Upper lobe of right lung (tissue), 1 donor: ENCODE measurements around the gene NEDD8. TPM values are rescaled to one million over a fixed set of nuclear protein-coding genes. Genes with fewer than 3 reads are reported as not detected.

Source experiments
- ATAC-seq: fragments of 200-7000 bp; cut with Tn5 transposase; one replicate; pipeline ENCODE4 v1.9.1; 2020; ENCODE audit warnings: mild to moderate bottlenecking, moderate library complexity
- DNase-seq: peaks from one replicate; pipeline ENCODE4 v3.0.0-alpha.2; 2020
- H3K27ac ChIP-seq: fragments of 200-600 bp; one replicate; pipeline ENCODE4 v1.8.0; 2022
- H3K27me3 ChIP-seq: fragments of 200-600 bp; one replicate; pipeline ENCODE4 v1.8.0; 2022; ENCODE audit warnings: mild to moderate bottlenecking
- H3K36me3 ChIP-seq: fragments of 200-600 bp; one replicate; pipeline ENCODE4 v1.8.0; 2022
- H3K4me1 ChIP-seq: fragments of 200-600 bp; one replicate; pipeline ENCODE4 v1.8.0; 2022
- H3K4me3 ChIP-seq: fragments of 200-600 bp; one replicate; pipeline ENCODE4 v1.8.0; 2022; ENCODE audit warnings: mild to moderate bottlenecking
- H3K9me3 ChIP-seq: fragments of 200-600 bp; one replicate; pipeline ENCODE4 v1.8.0; 2022
- intact Hi-C: fragments of 100-400 bp; cut with DNase I; formaldehyde crosslinking; loops from one replicate; pipeline ENCODE4 v1.11.0; 2022
- total RNA-seq: library from RNA; stranded (reverse); fragmentation: NEBNext Ultra II Directional; extraction: Animal tissue kit (Norgen Biotek cat#: 25700); gene quantifications from one replicate; pipeline ENCODE4 v1.2.1, GENCODE V29; 2021
- TF ChIP-seq, protein P1 (sequence below): fragments of 200-600 bp; IDR thresholded peaks from one replicate; pipeline ENCODE4 v1.8.0; 2022; ENCODE audit warnings: antibody characterized with exemption
- donor health status: DM: no; HTN: yes; CAD: no; lungs with severe emphysema.

Gene NEDD8
- total RNA-seq, 1 donor from 2014 or later, result 142 TPM

DNA sequence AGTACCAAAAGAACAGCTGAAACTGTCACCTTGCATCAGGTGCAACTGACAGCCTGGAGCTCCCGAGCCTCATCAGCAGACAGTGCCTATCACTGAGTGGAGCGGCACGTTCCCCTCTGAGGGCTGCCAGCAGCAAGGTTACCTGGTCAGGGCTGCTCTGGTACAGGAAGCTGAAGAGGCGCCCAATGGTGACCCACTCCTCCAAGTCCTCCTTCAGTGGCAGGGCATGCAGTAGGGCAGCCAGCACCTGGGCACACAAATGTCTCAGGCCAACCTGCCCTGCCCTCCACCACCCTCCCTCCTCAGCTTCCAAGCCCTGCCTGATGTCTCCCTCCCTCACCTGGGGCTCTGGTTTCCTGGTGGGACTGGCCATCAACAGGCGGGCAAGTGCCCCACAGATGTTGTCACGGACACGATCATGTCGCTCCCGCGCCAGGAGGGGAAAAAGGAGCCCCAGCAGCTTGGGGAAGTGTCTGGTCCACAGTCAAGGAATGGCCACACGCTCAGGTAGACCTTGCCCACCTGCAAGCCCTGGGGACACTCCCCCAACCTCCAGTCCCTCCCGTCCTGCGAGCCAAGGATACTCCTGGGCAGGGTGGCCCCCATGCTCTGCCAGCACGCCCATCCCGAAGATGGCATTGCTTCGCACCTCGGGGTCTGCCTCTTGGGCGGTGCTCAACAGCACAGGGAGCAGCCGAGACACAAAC lies 50.6 kb downstream of the NEDD8 start:
- DNase-seq (no peak), ATAC-seq (no peak)
- H3K4me3 ChIP-seq, result no peak overlapping the region
- intact Hi-C loops, result no loop called here
- H3K27ac ChIP-seq, result no peak overlapping the region
- H3K9me3 ChIP-seq, result no peaks in the 10 kb centered on the region
- H3K27me3 ChIP-seq, result no peaks in the 10 kb centered on the region
- H3K36me3 ChIP-seq, result peaks cover 100% of the 10 kb centered on the region
- H3K4me1 ChIP-seq, result no peaks in the 10 kb centered on the region
- TF ChIP-seq, protein P1, sequence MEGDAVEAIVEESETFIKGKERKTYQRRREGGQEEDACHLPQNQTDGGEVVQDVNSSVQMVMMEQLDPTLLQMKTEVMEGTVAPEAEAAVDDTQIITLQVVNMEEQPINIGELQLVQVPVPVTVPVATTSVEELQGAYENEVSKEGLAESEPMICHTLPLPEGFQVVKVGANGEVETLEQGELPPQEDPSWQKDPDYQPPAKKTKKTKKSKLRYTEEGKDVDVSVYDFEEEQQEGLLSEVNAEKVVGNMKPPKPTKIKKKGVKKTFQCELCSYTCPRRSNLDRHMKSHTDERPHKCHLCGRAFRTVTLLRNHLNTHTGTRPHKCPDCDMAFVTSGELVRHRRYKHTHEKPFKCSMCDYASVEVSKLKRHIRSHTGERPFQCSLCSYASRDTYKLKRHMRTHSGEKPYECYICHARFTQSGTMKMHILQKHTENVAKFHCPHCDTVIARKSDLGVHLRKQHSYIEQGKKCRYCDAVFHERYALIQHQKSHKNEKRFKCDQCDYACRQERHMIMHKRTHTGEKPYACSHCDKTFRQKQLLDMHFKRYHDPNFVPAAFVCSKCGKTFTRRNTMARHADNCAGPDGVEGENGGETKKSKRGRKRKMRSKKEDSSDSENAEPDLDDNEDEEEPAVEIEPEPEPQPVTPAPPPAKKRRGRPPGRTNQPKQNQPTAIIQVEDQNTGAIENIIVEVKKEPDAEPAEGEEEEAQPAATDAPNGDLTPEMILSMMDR, result no peak

DNA sequence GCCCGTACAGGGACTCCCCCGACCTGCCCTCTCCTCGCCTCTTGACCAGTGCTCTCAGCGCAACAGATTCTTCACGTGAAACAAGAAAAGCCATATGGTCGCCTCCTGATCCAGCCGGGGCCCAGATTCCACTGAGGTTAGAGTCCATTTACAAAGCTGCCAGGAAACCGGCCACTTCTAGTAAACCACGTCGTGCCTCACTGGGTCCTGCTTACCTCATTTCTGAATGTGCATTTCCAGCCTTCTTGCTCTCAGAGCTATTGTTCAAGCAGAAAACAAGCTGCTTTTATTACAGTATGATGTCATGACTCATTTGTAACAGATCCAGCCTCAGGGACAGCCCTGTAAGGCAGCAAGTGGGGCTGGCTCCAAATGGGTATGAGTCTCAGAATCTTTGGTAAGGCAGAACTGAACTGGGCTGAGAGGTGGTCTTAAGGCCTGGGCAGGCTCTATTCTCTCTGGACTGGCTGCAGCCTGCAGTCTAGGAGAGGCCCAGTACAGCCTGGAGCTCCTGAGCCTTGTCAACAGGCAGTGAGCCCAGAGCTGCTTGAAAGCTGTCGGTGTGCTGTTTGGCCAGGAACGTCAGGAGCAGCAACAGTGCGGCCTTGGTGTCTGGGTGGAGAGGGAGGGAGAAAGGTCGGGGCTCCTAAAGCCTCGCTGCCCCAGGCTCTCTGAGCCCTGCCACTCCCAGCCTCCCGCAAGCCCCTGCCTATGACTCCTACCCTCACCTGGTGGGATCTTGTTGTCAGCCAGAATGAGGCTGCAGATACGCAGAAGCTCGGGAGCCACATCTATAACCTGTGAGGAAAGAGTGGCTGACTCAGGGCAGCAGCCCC lies 52.0 kb downstream of the NEDD8 start:
- Histone ChIP-seq H3K4me3 (no peak overlapping the region), H3K27me3 (no peaks in the 10 kb centered on the region), H3K9me3 (no peaks in the 10 kb centered on the region), H3K36me3 (peaks cover 100% of the 10 kb centered on the region), H3K27ac (no peak overlapping the region), H3K4me1 (no peaks in the 10 kb centered on the region)
- intact Hi-C loops, result no loop called here
- no peak for ATAC-seq
- DNase-seq, result peak; percentile 50
- TF ChIP-seq, protein P1, result no peak

- Histone ChIP-seq H3K4me3 (no peak overlapping the region), H3K36me3 (peaks cover 94% of the 10 kb centered on the region), H3K27me3 (no peaks in the 10 kb centered on the region), H3K9me3 (no peaks in the 10 kb centered on the region), H3K27ac (no peak overlapping the region), H3K4me1 (no peaks in the 10 kb centered on the region)
- intact Hi-C loops, result no loop called here
- DNase-seq (no peak), ATAC-seq (no peak)
- TF ChIP-seq, protein P1, result no peak
Observed at GRCh38 chr14:24179294-24179960, 52.7 kb downstream of the NEDD8 start.

DNA sequence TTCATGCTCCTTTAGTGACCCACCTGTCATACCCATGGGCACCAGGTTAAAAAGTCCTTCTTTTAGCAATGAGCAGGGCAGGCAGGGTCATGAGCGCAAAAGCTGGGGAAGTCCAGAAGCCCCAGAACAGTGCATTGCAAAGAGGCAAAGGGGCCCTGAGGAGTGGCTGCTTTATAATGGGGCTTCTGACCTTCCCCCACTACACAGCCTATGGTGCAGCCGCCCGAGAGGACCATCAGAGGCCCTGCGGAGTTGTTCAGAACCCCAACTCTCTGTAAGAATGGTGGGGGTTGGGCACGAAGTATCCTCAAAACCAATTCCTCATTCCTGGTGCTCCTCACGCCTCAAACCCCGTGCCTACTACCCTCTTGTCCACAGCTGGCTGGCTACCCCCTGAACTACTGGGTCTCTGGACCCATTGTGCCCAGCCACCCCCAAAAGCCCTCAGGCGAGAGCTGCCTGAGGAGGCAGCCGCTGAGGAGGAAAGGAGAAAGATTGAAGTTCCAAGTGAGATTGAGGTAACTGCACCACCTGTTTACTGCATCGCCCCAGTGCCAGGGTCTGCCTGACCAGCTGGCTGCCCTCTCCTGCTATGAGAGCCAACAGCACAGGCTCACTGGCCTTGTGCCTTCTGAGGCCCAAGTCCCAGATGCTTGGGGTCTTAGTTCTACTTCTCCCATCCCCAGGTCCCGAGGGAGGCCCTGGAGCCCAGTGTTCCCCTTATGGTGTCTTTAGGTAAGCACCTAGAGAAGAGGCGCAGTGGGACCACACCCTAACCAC lies 53.6 kb downstream of the NEDD8 start:
- intact Hi-C loops, result no loop called here
- TF ChIP-seq, protein P1, result no peak
- no peaks in the 10 kb centered on the region for H3K27me3 ChIP-seq
- ATAC-seq, result no peak
- H3K27ac ChIP-seq, result no peak overlapping the region
- no peaks in the 10 kb centered on the region for H3K4me1 ChIP-seq
- H3K9me3 ChIP-seq, result no peaks in the 10 kb centered on the region
- H3K4me3 ChIP-seq, result no peak overlapping the region
- H3K36me3 ChIP-seq, result peaks cover 85% of the 10 kb centered on the region
- DNase-seq, result no peak

DNA sequence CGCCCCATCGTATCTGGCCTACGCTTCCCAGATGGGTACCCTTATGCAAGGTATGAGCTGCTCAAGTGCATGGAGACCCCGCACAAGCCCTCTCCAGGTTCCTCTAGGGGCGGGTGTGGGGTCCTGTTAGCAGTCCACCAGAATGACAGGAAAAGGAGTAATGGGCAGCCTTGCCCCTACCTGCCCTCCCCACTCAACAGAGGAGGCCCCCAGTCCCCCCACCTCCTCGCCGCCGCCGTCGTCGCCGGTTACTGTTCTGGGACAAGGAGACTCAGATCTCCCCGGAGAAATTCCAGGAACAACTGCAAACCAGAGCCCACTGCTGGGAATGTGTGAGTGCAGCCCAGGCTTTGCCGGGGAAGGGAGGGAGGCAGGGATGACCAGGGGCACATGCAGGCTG lies 54.3 kb downstream of the NEDD8 start:
- no peak for ATAC-seq
- TF ChIP-seq, protein P1, result no peak
- Histone ChIP-seq H3K4me3 (no peak overlapping the region), H3K4me1 (no peaks in the 10 kb centered on the region), H3K9me3 (no peaks in the 10 kb centered on the region), H3K27ac (no peak overlapping the region), H3K36me3 (peaks cover 84% of the 10 kb centered on the region), H3K27me3 (no peaks in the 10 kb centered on the region)
- DNase-seq, result no peak
- intact Hi-C loops, result no loop called here
